T1000 (cell line): ENCODE results near the gene RASA4B.
"Not testable (repeated sequence)": the region's sequence is repeated elsewhere in the genome, so short reads cannot be mapped to it uniquely, and the experiment has no call there.

Experiments
- DNase-seq: peaks from one replicate; lab custom pipeline; 2025; ENCODE audit warnings: mixed read lengths; lab: John Stamatoyannopoulos, UW

Gene RASA4B

GRCh38 chr7:102474116-102474515 is 43.5 kb downstream of the RASA4B start:
- not testable (repeated sequence) for DNase-seq

DNA sequence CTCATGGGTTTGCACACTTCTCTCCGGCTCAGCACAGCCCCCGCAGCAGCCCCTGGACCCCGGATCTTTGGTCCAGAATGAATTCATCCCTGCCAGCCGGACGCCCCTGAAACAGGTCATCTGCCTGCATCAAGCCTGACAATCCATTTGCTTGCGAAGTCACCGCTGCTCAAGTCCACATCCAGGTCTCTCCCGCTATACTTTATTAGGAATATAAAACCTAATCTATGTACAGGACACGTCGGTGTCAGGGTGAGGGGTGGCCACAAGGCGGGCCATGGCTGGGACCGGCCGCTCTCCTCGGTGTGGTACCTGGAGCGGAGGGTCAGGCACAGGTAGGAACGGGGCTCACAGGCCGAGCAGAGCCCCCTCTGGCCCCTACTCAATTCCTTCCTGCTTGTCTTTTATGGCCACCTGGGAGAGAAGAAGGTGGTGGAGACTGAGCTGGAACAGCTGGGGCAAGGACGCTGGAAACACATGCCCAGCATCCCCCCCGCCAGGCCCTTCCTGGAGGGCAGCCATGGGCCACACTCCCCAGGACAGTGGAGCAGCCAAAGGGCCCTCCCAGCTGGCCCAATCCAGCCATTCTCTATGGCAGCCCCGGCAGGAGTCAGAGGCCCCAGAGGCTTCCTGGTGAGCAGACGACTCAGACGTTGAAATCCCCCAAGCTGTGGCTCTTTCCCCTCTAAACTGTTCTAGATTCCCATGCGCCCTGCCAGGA is 44.1 kb downstream of the RASA4B start:
- no peak for DNase-seq

- DNase-seq, result no peak
Observed at GRCh38 chr7:102472126-102473041, 45.2 kb downstream of the RASA4B start.

GRCh38 chr7:102471791-102472125 is 45.8 kb downstream of the RASA4B start:
- no peak for DNase-seq

GRCh38 chr7:102469972-102470825 is 47.4 kb downstream of the RASA4B start:
- DNase-seq, result no peak

GRCh38 chr7:102469351-102469971 is 48.1 kb downstream of the RASA4B start:
- no peak for DNase-seq

- DNase-seq, result no peak
Observed at GRCh38 chr7:102468478-102469350, 48.9 kb downstream of the RASA4B start.

DNA sequence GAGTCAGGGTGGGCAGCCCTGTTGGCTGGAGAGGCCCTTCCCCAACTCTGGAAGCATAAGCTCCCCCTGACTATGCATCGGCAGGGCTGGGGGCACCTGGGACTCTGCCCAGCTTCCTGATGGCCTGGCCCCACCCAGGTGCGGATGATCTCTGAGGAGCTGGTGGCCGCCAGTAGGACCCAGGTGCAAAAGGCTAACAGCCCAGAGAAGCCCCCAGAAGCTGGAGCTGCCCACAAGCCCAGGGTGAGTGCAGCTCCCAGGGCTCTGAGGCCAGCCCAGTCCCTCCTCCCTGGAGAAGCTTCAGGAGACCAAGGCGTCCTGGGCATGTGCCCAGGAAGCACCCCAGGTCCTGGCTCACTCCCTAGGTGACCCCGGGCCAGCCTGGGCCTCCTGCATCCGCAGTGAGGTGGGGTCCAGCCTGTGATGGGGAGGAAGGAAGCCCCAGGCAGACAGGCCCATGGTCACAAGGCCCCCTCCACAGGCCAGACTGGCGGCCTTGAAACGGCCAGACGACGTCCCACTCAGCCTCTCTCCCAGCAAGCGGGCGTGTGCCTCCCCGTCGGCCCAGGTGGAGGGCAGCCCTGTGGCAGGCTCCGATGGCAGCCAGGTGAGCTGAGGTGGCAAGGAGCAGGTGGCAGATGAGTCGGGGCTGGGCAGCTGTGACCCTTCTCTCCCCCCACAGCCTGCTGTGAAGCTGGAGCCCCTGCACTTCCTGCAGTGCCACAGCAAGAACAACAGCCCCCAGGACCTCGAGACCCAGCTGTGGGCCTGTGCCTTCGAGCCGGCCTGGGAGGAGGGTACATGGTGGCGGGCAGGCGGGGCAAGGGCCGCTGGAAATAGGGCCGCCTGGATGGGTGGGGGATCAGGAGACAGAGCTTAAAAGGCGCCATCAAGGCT is 49.7 kb downstream of the RASA4B start:
- no peak for DNase-seq

DNA sequence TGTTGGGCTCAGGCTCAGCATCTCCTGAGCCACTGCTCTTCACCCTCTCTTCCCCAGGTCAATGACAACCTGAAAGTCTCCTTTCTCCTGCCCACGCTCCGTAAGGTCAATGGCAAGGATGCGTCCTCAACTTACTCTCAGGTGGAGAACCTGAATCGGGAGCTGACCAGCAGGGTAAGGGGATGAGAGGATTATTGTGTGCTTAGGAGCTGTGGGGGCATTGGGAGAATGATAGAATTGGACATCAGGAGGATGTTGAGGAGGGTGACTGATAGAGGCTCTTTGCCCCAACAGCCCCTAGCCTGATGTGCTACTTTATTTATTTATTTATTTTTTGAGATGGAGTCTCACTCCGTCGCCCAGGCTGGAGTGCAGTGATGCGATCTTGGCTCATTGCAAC is 51.5 kb downstream of the RASA4B start:
- DNase-seq, result no peak

GRCh38 chr7:102464577-102465280 is 52.8 kb downstream of the RASA4B start, which contains the start of the genes ALKBH4 and LRWD1:
Gene ALKBH4 (minus strand): TSS chr7:102464863. CDS start chr7:102464836, 27 bp downstream.
Gene LRWD1 (plus strand): TSS chr7:102464984. CDS start chr7:102465081, 97 bp downstream.
- peak; percentile 75 for DNase-seq

DNA sequence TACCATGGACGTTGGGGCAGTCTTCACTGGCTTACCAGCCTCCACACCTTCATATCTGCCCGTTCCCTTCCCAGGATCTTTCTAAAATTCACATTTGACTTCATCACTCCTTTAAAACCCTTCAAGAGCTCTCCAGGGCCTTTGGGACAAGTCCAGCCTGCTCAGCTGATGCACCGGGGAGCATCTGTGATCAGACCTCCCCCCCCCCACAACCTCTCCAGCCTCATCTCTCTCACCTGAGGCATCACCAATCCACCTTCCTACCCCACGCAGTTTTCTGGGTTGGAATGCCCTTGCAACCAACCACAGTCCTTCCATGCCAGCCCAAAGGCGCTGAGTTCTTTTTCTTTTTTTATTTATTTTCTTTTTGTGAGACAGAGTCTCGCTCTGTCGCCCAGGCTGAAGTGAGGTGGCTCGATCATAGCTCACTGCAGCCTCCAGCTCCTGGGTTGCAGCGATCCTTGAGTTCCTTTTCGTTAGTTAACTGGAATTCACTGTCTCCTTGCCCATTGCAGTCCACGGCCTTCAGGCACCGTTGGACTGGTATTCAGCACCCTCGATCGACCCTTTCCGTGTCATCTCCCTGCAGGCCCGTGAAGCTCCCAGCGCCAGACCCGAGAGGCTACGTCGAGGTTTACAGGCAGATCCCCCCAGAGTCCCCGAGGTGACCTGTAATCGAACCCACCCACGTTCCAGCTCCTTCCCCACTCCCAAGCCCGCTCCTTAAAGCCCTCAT is 53.6 kb downstream of the RASA4B start:
- DNase-seq, result no peak

- no peak for DNase-seq
Observed at GRCh38 chr7:102460467-102460866, 57.1 kb downstream of the RASA4B start.

DNA sequence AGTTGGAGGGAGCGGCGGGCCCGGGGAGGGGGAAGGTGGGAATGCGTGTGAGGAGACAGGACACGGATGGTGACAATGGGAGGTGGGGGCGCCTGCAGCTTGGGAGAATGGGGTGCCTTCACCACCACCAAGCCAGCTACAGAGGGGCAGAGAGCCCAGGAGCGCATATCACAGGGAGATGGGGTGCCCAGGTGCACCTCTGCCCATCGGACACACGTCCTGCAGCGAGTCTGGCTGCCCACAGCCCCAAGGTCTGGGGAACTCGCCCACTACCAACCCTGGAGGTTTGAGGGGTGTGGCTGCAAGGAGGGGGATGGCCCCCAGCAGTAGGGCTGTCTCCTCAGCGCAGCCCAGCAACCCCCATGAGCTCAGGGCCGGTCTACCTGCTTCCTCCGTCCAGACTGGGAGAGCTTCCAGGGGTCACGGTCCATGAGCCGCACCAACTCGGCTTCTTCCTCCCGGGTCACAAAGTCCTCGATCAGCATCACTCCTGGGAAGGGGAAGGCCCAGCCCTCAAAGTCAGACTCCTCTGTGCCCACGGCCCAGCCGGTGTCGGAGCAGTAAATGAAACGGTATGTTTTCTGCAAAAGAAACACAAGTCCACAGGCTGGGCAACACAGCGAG is 58.2 kb downstream of the RASA4B start:
- no peak for DNase-seq

GRCh38 chr7:102457352-102457924 is 60.1 kb downstream of the RASA4B start:
- DNase-seq, result no peak

DNA sequence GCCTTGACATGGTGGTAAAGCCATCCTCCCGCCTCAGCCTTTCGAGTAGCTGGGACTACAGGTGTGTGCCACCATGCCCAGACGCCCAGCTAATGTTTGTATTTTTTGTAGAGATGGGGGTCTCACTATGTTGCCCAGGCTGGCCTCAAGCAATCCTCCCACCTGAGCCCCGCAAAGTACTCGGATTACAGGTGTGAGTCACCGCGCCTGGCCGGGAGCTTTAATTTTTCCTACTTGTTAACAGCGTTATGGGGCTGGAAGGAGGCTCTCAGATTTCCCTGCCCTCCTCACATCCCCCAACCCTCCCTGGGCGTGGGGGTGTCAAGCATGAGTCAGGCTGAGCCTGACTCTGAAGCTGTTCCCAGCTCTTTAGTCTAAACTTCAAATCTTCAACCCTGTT is 61.2 kb downstream of the RASA4B start:
- DNase-seq, result no peak

- no peak for DNase-seq
Observed at GRCh38 chr7:102455596-102455995, 62.0 kb downstream of the RASA4B start.

GRCh38 chr7:102454932-102455331 is 62.6 kb downstream of the RASA4B start:
- not testable (repeated sequence) for DNase-seq
